Lower leg skin (tissue), 4 donors: ENCODE data around the gene MAP3K14. TPM values are rescaled to one million over a fixed set of nuclear protein-coding genes. Genes with fewer than 3 reads are reported as not detected.
"Not testable (repeated sequence)": the region's sequence is repeated elsewhere in the genome, so short reads cannot be mapped to it uniquely, and the experiment has no call there.

Experiments
- DNase-seq, 2 donors: peaks; one replicate each; pipeline ENCODE4 v3.0.0-alpha.2; 2019; ENCODE audit warnings: low spot score in 2 of 2
- H3K4me3 ChIP-seq: fragments of 200-600 bp; sonication (generic); 2 replicates; pipeline ENCODE4 v1.5.1; 2017; ENCODE audit warnings: mild to moderate bottlenecking, low read depth; ENCODE audit not compliant: poor library complexity, severe bottlenecking
- CTCF ChIP-seq, 3 donors: fragments of 450-650 bp; IDR thresholded peaks; one replicate each; pipeline ENCODE4 v1.5.1; 2016; ENCODE audit warnings: antibody characterized with exemption in 3 of 3, mild to moderate bottlenecking in 3 of 3, moderate library complexity in 2 of 3
- POLR2A ChIP-seq, 2 donors: fragments of 450-650 bp; IDR thresholded peaks; one replicate each; pipeline ENCODE4 v1.6.1; 2016 to 2017; ENCODE audit warnings: antibody characterized with exemption in 2 of 2, mild to moderate bottlenecking in 1 of 2, moderate library complexity in 1 of 2
- WGBS, 2 donors: methylation state at CpG; one replicate each; pipeline ENCODE4 v1.1.5; 2018; 5-methylcytosine and 5-hydroxymethylcytosine counted together
- intact Hi-C: fragments of 100-400 bp; cut with DNase I; formaldehyde crosslinking; loops from one replicate; pipeline ENCODE4 v1.15.0; 2023; ENCODE audit warnings: low total_unique reads
- total RNA-seq, 4 donors: library from RNA; depleted of rRNA; stranded (reverse); fragments of >200 nt; gene quantifications; one replicate each; pipeline ENCODE4 v1.1.0, GENCODE V29; 2016

MAP3K14 gene
- total RNA-seq, 4 donors from 2014 or later: 8.1 to 13.0 (median 11.0) TPM

- DNase-seq: peak in 1 of 2 donors; percentile 79
- TF ChIP-seq CTCF (IDR thresholded peaks at IDR 0.05) (no peak), POLR2A (IDR thresholded peaks at IDR 0.05) (no peak)
- WGBS, 2 donors: 56 to 64% methylated on average over 13 of the region's 13 CpGs
- no peak overlapping the region for H3K4me3 ChIP-seq
- intact Hi-C loops: no loop called here
Measured at GRCh38 chr17:45346216-45347015, 29.6 kb upstream of the MAP3K14 start.

GRCh38 chr17:45345554-45346215 lies 28.9 kb upstream of the MAP3K14 start:
- intact Hi-C loops: no loop called here
- WGBS, 2 donors: 21 to 22% methylated on average over 3 of the region's 3 CpGs
- TF ChIP-seq CTCF (IDR thresholded peaks at IDR 0.05) (no peak), POLR2A (IDR thresholded peaks at IDR 0.05) (no peak)
- peak; percentile 42 to 54 for DNase-seq
- no peak overlapping the region for H3K4me3 ChIP-seq

- TF ChIP-seq CTCF (IDR thresholded peaks at IDR 0.05) (no peak), POLR2A (IDR thresholded peaks at IDR 0.05) (no peak)
- H3K4me3 ChIP-seq: no peak overlapping the region
- DNase-seq: peak in 1 of 2 donors; percentile 78
- intact Hi-C loops: no loop called here
- WGBS, 2 donors: 41 to 60% methylated on average over 3 of the region's 3 CpGs
Measured at GRCh38 chr17:45345246-45345553, 28.4 kb upstream of the MAP3K14 start.

GRCh38 chr17:45343967-45344664 lies 27.3 kb upstream of the MAP3K14 start:
- 94 to 96% methylated on average over 10 of the region's 10 CpGs for WGBS, 2 donors
- peak in 1 of 2 donors; percentile 14 for DNase-seq
- H3K4me3 ChIP-seq, intact Hi-C loops: not testable (repeated sequence)

GRCh38 chr17:45342871-45343526 lies 26.2 kb upstream of the MAP3K14 start:
- TF ChIP-seq POLR2A (IDR thresholded peaks at IDR 0.05): no peak
- TF ChIP-seq CTCF (IDR thresholded peaks at IDR 0.05): no peak
- DNase-seq: peak in 1 of 2 donors; percentile 39
- intact Hi-C loops: no loop called here
- 98% methylated on average over 4 of the region's 4 CpGs for WGBS, 2 donors
- H3K4me3 ChIP-seq: no peak overlapping the region

- no peak overlapping the region for H3K4me3 ChIP-seq
- intact Hi-C loops: no loop called here
- no peak for TF ChIP-seq POLR2A (IDR thresholded peaks at IDR 0.05)
- WGBS, 2 donors: 90 to 92% methylated on average over 11 of the region's 11 CpGs
- DNase-seq: peak in 1 of 2 donors; percentile 69
Measured at GRCh38 chr17:45342306-45342705, 25.5 kb upstream of the MAP3K14 start.
